IMR-90 (cell line): ENCODE results near the gene PCSK6. TPM values are rescaled to one million over a fixed set of nuclear protein-coding genes. Genes with fewer than 3 reads are reported as not detected.

Experiments used
- ATAC-seq: fragments of 200-7000 bp; cut with Tn5 transposase; 2 replicates; pipeline ENCODE4 v1.9.1; 2020; ENCODE audit warnings: low read depth, mild to moderate bottlenecking, moderate library complexity
- BruUV-seq: library from RNA; stranded (reverse); fragments of 400-500 nt; replicated peaks from 2 replicates; lab custom pipeline; 2021; lab: Mats Ljungman, UMichigan
- CTCF ChIA-PET: fragments of 300-600 bp; formaldehyde crosslinking; extraction: SDS; loops from one replicate; lab custom pipeline; 2021; ENCODE audit warnings: antibody characterized with exemption; lab: Yijun Ruan, JAX
- POLR2A ChIA-PET: fragments of 300-600 bp; sonication (Branson Sonifier 250); formaldehyde crosslinking; loops from one replicate; lab custom pipeline; 2022; ENCODE audit warnings: antibody characterized with exemption; ENCODE audit not compliant: unreplicated experiment; lab: Charles Lee
- DNase-seq: peaks from one replicate; pipeline ENCODE4 v3.0.0; 2013
- H2AFZ ChIP-seq: replicated peaks from 2 replicates; pipeline ENCODE3; 2013; ENCODE audit warnings: low read length, mild to moderate bottlenecking; ENCODE audit not compliant: poor library complexity
- H2AK5ac ChIP-seq: 2 replicates; pipeline ENCODE4 v1.6.1; 2013; ENCODE audit warnings: low read depth, low read length, inconsistent platforms
- H2AK9ac ChIP-seq: replicated peaks from 2 replicates; pipeline ENCODE3; 2013; ENCODE audit warnings: mild to moderate bottlenecking, low read depth, low read length, moderate library complexity; ENCODE audit not compliant: poor library complexity
- H2BK120ac ChIP-seq: 2 replicates; pipeline ENCODE4 v1.6.1; 2013; ENCODE audit warnings: low read depth, low read length, inconsistent platforms
- H2BK15ac ChIP-seq: 3 replicates; pipeline ENCODE4 v1.6.1; 2013; ENCODE audit warnings: low read depth, low read length, inconsistent platforms
- H2BK20ac ChIP-seq: 2 replicates; pipeline ENCODE4 v1.6.1; 2013; ENCODE audit warnings: low read depth, mild to moderate bottlenecking, inconsistent platforms, low read length, moderate library complexity
- H2BK5ac ChIP-seq: 2 replicates; pipeline ENCODE4 v1.6.1; 2013; ENCODE audit warnings: mild to moderate bottlenecking, low read depth, low read length, inconsistent platforms; ENCODE audit not compliant: poor library complexity, severe bottlenecking
- H3K14ac ChIP-seq: replicated peaks from 2 replicates; pipeline ENCODE4 v1.6.1; 2013; ENCODE audit warnings: low read depth, low read length, inconsistent platforms
- H3K18ac ChIP-seq: 2 replicates; pipeline ENCODE4 v1.6.1; 2013; ENCODE audit warnings: low read depth, low read length, control low read depth
- H3K23ac ChIP-seq: 2 replicates; pipeline ENCODE4 v1.6.1; 2013; ENCODE audit warnings: low read depth, low read length, inconsistent platforms
- H3K27ac ChIP-seq: 2 replicates; pipeline ENCODE4 v1.5.1; 2013; ENCODE audit warnings: mild to moderate bottlenecking, control low read depth, low read length; ENCODE audit not compliant: insufficient read depth
- H3K27me3 ChIP-seq: 2 replicates; pipeline ENCODE4 v1.6.1; 2013; ENCODE audit warnings: low read length; ENCODE audit not compliant: control insufficient read depth, insufficient read depth
- H3K36me3 ChIP-seq: 2 replicates; pipeline ENCODE4 v1.6.1; 2013; ENCODE audit warnings: low read length, mixed read lengths; ENCODE audit not compliant: control insufficient read depth, insufficient read depth
- H3K4ac ChIP-seq: 2 replicates; pipeline ENCODE4 v1.6.1; 2013; ENCODE audit warnings: low read depth, low read length, inconsistent platforms
- H3K4me1 ChIP-seq: 2 replicates; pipeline ENCODE4 v1.6.1; 2013; ENCODE audit warnings: low read length, mixed read lengths; ENCODE audit not compliant: control insufficient read depth, insufficient read depth
- H3K4me2 ChIP-seq: 2 replicates; pipeline ENCODE4 v1.6.1; 2013; ENCODE audit warnings: low read depth, mild to moderate bottlenecking, control low read depth, low read length, moderate library complexity
- H3K4me3 ChIP-seq: 2 replicates; pipeline ENCODE4 v1.5.1; 2013; ENCODE audit warnings: low read depth, mild to moderate bottlenecking, control low read depth, low read length, moderate library complexity; ENCODE audit not compliant: insufficient read depth
- H3K56ac ChIP-seq: 2 replicates; pipeline ENCODE4 v1.6.1; 2013; ENCODE audit warnings: low read length, inconsistent platforms; ENCODE audit not compliant: insufficient read depth; ENCODE audit errors: extremely low read depth
- H3K79me1 ChIP-seq, 2 experiments: 2 replicates each; pipeline ENCODE4 v1.6.1; 2013; ENCODE audit warnings: low read length in 2 of 2, inconsistent platforms in 1 of 2, low read depth in 1 of 2
- H3K9ac ChIP-seq: 2 replicates; pipeline ENCODE4 v1.6.1; 2013; ENCODE audit warnings: low read depth, low read length, control low read depth
- H3K9me1 ChIP-seq: 2 replicates; pipeline ENCODE4 v1.6.1; 2013; ENCODE audit warnings: low read length, inconsistent platforms; ENCODE audit not compliant: insufficient read depth
- H3K9me3 ChIP-seq: 2 replicates; pipeline ENCODE4 v1.6.1; 2013; ENCODE audit warnings: low read length; ENCODE audit not compliant: control insufficient read depth, insufficient read depth
- H4K20me1 ChIP-seq: 2 replicates; pipeline ENCODE4 v1.6.1; 2013; ENCODE audit warnings: low read length, inconsistent platforms; ENCODE audit not compliant: insufficient read depth
- H4K5ac ChIP-seq: 2 replicates; pipeline ENCODE4 v1.6.1; 2013; ENCODE audit warnings: mild to moderate bottlenecking, low read depth, low read length, control low read depth
- H4K8ac ChIP-seq, 2 experiments: 2 replicates each; pipeline ENCODE4 v1.6.1; 2013; ENCODE audit warnings: low read depth in 2 of 2, low read length in 2 of 2, control low read depth in 1 of 2, inconsistent platforms in 1 of 2
- H4K91ac ChIP-seq: 2 replicates; pipeline ENCODE4 v1.6.1; 2013; ENCODE audit warnings: low read depth, low read length, inconsistent platforms; ENCODE audit not compliant: insufficient read depth
- BHLHE40 ChIP-seq: fragments of 150-350 bp; IDR thresholded peaks from 2 replicates; pipeline ENCODE4 v1.6.1; 2016; ENCODE audit warnings: mild to moderate bottlenecking, low read depth, low read length
- CEBPB ChIP-seq: IDR thresholded peaks from 2 replicates; pipeline ENCODE4 v1.6.1; 2012; ENCODE audit warnings: low read depth, low read length, improper control_type of control experiment
- POLR2A ChIP-seq: IDR thresholded peaks from 2 replicates; pipeline ENCODE4 v1.6.1; 2012; ENCODE audit warnings: mild to moderate bottlenecking, low read depth, low read length
- RAD21 ChIP-seq: IDR thresholded peaks from 2 replicates; pipeline ENCODE4 v1.6.1; 2012; ENCODE audit warnings: low read length, improper control_type of control experiment
- RCOR1 ChIP-seq: IDR thresholded peaks from 2 replicates; pipeline ENCODE4 v1.6.1; 2012; ENCODE audit warnings: mild to moderate bottlenecking, low read length, improper control_type of control experiment; ENCODE audit not compliant: insufficient replicate concordance
- SMC3 ChIP-seq: fragments of 150-350 bp; IDR thresholded peaks from 2 replicates; pipeline ENCODE4 v1.6.1; 2016; ENCODE audit warnings: low read depth, mild to moderate bottlenecking, antibody characterized with exemption, low read length, moderate library complexity
- WGBS, 2 experiments: methylation state at CpG; one replicate each; pipeline versions ENCODE4 v1.1.5 to v1.1.7; 2013; ENCODE audit warnings: missing lambda C conversion rate in 2 of 2; ENCODE audit not compliant: insufficient read length in 1 of 2; ENCODE audit errors: extremely low coverage in 2 of 2; 5-methylcytosine and 5-hydroxymethylcytosine counted together
- dilution Hi-C: fragments of 300-500 bp; cut with HindIII; formaldehyde crosslinking; loops from one replicate; pipeline ENCODE4 v1.14.3; 2018; ENCODE audit warnings: low sequenced_read_pairs; ENCODE audit not compliant: unreplicated experiment
- in situ Hi-C: fragments of 300-500 bp; cut with MboI; formaldehyde crosslinking; loops from 3 replicates; pipeline ENCODE4 v1.14.3; 2019; ENCODE audit warnings: low sequenced_read_pairs, inconsistent platforms, mixed read lengths
- intact Hi-C: fragments of 100-400 bp; cut with micrococcal nuclease; formaldehyde crosslinking; loops from 2 replicates; pipeline ENCODE4 v1.10.0; 2022
- polyA plus RNA-seq, 3 experiments: library from polyadenylated mRNA; depleted of rRNA; stranded (reverse); fragments of >200 nt; gene quantifications; 2 replicates each; pipeline ENCODE4 v1.2.3, GENCODE V29; 2012; ENCODE audit warnings: low replicate concordance in 1 of 3
- total RNA-seq: library from RNA; depleted of rRNA; stranded (reverse); fragments of >200 nt; gene quantifications from 2 replicates; pipeline ENCODE4 v1.2.3, GENCODE V29; 2012
- TF ChIP-seq, protein P1 (sequence below): conservative IDR thresholded peaks from 2 replicates; pipeline ENCODE4 v1.5.1; 2012; ENCODE audit warnings: mild to moderate bottlenecking, low read depth, low read length, improper control_type of control experiment

The PCSK6 gene
- total and polyA plus RNA-seq, 2 of the 4 experiments (the other 2 are of a cell fraction): not detected

DNA sequence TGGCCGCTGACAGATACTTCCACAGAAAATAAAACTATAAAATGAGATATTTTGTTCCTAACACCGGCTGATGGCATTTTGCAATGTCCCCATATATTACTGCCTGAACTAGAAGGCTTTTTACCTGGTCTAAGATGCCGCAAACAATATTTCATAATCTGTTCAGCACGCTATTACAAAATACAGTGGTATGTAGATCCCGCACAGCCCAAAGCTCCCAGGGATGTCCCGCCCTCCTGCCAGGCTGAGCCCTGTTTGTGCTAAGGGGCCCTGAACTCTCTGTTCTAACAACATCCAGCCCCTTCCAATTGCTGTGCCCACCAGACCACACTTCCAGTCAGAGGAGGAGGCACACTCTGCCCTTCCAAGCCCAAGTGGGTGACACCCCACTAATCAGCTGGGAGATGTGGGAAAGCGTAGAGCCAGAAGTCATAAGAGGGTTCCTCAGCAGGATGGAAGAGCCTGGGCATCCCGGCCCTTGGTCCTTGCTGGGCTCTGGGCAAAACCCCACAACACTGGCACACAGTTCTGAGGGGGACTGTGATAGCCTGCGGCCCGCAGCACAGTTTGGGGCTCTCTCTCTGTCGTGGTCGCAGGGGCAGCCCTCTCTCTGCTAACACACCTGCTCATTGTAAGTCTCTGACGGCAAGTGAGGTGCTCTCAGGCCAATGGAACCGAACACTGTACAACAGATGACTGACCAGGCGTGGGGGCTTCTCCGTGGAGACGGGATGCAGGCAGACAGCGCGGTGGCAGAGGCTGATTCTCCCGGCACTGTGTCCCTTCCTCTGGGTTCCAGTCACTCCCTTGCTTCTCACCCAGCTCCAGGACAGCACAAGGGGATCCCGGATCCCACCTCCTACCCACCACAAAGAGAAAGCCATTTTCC, 55.2 kb downstream of the PCSK6 start (continued):
- TF ChIP-seq SMC3: no peak
- no peak for TF ChIP-seq POLR2A

DNA sequence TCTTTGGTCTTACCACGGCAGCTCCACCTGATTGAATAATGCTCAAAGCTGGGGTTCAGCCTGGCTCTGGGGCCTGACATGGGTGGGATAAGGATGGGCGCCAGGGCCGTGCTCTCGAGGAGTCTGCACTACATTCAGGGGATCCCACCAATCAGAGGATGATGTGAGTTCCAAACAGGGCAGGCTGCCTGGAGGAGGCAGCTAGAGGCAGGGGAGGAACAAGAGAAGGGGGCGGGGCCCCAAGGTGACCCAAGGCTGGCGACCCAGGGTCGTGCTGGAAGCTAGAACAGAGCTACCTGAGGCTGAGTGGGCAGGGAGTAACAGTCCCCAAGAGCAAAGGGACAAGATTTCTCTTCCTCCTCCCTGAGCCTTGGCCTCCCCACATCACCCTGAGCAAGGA, 56.1 kb downstream of the PCSK6 start:
- Histone ChIP-seq H4K20me1 (no peaks in the 10 kb centered on the region), H3K4me2 (no peak overlapping the region), H3K9ac (no peak overlapping the region), H2BK20ac (no peak overlapping the region), H3K9me1 (no peaks in the 10 kb centered on the region), H3K27ac (no peak overlapping the region), H2AFZ (no peak overlapping the region), H4K91ac (no peak overlapping the region), H3K79me1 (no peaks in the 10 kb centered on the region), H3K36me3 (no peaks in the 10 kb centered on the region), H2BK120ac (no peak overlapping the region), H2AK9ac (no peak overlapping the region), H3K23ac (no peak overlapping the region), H3K4ac (no peak overlapping the region), H4K8ac (no peak overlapping the region), H3K18ac (no peak overlapping the region), H2AK5ac (no peak overlapping the region), H3K9me3 (no peaks in the 10 kb centered on the region), H2BK5ac (no peak overlapping the region), H3K4me3 (no peak overlapping the region), H3K56ac (no peak overlapping the region), H3K27me3 (peaks cover 19% of the 10 kb centered on the region), H4K5ac (no peak overlapping the region), H3K4me1 (no peaks in the 10 kb centered on the region), H2BK15ac (no peak overlapping the region), H3K14ac (no peak overlapping the region)
- in situ Hi-C loops: no loop called here
- WGBS, 2 experiments: no CpG with 5 or more reads among the region's 7 CpGs
- ATAC-seq (no peak), DNase-seq (no peak)
- intact Hi-C loops: no loop called here
- CTCF ChIA-PET: no interaction called here
- dilution Hi-C loops: no loop called here
- POLR2A ChIA-PET: no interaction called here
- BruUV-seq: no TSS peak
- no peak for TF ChIP-seq RAD21
- TF ChIP-seq RCOR1: no peak
- TF ChIP-seq, protein P1, sequence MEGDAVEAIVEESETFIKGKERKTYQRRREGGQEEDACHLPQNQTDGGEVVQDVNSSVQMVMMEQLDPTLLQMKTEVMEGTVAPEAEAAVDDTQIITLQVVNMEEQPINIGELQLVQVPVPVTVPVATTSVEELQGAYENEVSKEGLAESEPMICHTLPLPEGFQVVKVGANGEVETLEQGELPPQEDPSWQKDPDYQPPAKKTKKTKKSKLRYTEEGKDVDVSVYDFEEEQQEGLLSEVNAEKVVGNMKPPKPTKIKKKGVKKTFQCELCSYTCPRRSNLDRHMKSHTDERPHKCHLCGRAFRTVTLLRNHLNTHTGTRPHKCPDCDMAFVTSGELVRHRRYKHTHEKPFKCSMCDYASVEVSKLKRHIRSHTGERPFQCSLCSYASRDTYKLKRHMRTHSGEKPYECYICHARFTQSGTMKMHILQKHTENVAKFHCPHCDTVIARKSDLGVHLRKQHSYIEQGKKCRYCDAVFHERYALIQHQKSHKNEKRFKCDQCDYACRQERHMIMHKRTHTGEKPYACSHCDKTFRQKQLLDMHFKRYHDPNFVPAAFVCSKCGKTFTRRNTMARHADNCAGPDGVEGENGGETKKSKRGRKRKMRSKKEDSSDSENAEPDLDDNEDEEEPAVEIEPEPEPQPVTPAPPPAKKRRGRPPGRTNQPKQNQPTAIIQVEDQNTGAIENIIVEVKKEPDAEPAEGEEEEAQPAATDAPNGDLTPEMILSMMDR: no peak
- TF ChIP-seq POLR2A: no peak
- no peak for TF ChIP-seq BHLHE40
- TF ChIP-seq SMC3: no peak
- no peak for TF ChIP-seq CEBPB
